HG03045 (cell line): ENCODE measurements around the gene TMEM8B.

Experiments
- ATAC-seq: cut with Tn5 transposase; IDR thresholded peaks from one replicate; pipeline ENCODE4 v1.9.1; 2021; ENCODE audit warnings: mild to moderate bottlenecking, moderate library complexity; ENCODE audit not compliant: unreplicated experiment

Gene TMEM8B

GRCh38 chr9:35829084-35829763, at the start of gene TMEM8B:
TSS of gene TMEM8B (plus strand) at chr9:35829228. CDS start at chr9:35829448, 220 bp downstream.
- ATAC-seq: peak; percentile 83

GRCh38 chr9:35781066-35781465, 48.0 kb upstream of the TMEM8B start:
- no peak for ATAC-seq

DNA sequence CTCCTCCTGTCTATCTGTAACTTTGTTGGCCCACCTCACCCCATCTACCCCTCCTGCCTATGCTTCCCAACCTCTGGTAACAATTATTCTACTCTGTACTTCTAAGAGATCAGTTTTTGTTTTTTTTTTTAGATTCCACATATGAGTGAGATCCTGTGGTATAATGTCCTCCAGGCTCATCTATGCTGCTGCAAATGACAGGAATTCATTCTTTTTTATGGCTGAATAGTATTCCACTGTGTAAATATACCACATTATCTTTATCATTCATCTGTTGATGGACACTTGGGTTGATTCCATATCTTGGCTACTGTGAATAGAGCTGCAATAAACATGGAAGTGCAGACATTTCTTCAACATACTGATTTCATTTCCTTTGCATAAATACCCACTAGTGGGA, 45.6 kb upstream of the TMEM8B start:
- no peak for ATAC-seq

DNA sequence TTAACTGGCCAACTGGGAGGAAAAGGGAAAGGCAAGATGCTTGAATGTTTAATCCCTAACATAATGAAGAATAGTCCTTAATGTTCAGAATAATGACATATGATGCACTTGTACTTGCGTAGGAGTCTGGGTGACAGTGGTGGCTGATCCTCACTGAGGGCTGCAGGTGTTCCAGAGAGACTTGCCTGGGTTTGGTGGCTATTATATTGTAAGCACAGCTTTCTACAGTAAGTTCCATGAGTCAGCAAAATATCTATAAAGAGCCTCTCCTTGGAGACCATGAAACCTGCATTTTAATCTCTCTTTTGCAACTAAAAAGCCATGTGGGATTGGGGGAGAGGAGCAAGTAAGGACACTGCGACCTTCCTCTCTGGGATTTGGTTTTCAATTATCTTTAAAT, 39.5 kb upstream of the TMEM8B start:
- no peak for ATAC-seq

DNA sequence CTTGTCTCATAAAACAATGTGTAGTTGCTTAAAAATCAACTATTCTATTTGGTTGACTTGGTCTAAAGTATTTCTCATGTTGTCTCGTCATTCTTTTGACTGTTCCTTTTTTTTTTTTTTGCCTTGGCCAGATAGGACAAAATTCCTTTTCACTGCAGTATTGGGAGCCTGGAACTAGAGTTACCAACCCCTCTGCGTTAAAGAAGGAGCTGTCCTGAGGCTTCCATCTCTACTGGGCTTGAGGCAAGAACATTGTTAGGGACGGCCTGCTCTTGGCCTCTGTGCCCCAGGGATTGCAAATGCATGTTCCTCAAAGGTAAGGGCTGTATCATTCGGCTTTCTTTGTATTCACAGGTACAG, 39.0 kb upstream of the TMEM8B start:
- no peak for ATAC-seq

- no peak for ATAC-seq
These were observed 38.4 kb upstream of the TMEM8B start for GRCh38 chr9:35790385-35791296.

GRCh38 chr9:35791297-35791921, 37.6 kb upstream of the TMEM8B start, which contains the start of gene NPR2:
TSS of gene NPR2 (plus strand) at chr9:35791591. CDS start at chr9:35792409, 818 bp downstream.
- ATAC-seq: no peak

GRCh38 chr9:35792024-35792813, 36.8 kb upstream of the TMEM8B start:
- no peak for ATAC-seq

- ATAC-seq: no peak
These were observed 36.2 kb upstream of the TMEM8B start for GRCh38 chr9:35792826-35793225.

DNA sequence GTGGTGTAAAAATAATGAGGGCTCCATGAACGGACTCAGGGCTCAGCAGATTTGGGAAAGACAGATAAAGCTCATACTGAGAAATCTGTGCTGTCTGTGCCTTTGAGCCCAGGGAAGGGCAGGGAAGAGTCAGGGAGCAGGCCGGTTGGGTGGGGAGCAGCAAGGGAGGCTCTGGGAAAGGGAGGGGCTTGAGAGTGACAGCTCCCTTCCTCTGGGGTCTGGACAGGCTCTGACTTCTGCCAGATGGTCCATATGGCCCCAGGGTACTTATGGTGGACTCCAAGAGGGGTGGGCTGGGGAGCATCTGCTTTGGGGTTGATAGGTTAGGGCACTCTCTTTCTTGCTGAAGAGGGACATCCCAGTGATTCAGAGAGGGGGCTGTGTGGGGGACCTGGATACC, 35.6 kb upstream of the TMEM8B start:
- no peak for ATAC-seq

GRCh38 chr9:35795695-35796094, 33.3 kb upstream of the TMEM8B start:
- ATAC-seq: no peak

DNA sequence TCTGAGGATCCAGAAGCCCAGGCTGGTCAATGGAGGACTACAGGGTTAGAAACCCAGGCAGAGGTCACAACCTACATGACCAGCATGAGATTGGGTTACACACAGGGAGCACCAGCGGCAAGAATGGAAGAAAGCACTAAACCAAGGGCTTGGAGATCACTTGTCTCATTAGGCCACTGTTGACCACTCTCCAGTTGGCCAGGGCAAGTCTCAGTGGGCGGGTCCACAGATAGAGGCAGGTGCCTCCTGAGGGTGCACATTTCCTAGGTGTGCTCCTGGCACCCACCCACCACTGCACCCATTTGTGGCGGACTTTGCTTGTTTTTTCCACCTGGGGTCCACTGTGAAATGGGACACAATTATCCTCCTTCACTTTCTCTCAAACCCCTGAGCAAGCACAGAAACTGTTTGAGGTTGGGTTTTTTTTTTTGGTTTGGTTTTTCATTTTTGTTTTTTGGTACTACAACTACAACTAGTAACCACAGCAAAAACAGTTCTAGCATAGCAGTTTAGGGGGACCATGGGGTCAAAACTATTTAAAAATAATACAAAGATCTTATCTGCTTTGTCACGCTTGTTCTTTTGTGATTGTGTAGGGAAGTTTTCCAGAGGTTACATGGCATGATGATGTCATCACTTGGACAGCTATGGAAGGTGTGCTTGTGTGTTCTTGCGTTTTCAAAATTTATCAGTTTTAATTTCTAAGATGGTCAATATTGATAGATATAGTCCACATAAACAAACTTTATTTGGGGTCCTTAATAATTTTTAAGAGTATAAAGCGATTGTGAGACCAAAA, 31.5 kb upstream of the TMEM8B start:
- no peak for ATAC-seq

- ATAC-seq: no peak
These were observed 30.2 kb upstream of the TMEM8B start for GRCh38 chr9:35798658-35799374.

- no peak for ATAC-seq
These were observed 28.5 kb upstream of the TMEM8B start for GRCh38 chr9:35800530-35800929.

DNA sequence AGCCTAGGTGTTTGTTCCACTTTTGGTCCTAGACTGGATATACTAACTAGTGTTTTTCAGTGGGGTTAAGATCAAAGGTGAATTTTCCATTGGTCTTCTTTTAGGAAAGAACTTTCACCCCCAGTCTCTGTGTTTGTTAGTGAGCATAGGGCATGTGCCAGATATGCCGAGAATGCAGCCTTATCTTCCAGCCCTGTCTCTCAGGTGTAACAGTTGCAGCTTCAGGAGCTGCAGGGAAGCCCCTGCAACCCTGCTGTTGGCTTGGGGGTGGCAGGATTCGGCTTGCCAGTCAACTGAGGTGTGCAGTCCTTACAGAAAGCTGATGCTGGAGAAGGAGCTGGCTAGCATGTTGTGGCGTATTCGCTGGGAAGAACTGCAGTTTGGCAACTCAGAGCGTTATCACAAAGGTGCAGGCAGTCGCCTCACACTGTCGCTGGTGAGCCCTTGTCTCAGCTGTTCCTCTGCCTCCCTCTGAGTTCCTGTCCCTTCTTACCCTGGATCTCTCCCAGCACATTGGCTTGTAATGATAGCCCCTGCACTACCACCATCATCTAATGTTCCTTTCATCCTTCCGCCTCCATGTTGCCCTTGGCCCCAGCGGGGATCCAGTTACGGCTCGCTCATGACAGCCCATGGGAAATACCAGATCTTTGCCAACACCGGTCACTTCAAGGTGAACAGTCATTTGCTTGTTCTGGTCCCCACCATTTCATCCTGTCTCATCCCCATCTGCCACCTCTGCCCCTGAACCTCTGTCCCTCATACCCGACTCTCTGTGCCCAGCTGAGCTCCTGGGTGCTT, 27.5 kb upstream of the TMEM8B start:
- no peak for ATAC-seq

DNA sequence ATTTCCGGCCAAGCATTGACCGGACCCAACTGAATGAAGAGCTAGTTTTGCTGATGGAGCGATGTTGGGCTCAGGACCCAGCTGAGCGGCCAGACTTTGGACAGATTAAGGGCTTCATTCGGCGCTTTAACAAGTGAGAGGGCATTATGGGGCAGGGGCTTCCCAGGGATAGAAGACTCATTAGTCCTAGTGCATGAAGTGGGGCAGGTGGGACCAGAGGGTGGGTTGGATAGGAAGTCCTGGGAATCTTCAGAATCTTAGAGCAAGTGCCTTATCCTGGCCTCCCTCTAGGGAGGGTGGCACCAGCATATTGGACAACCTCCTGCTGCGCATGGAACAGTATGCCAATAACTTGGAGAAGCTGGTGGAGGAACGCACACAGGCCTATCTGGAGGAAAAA, 22.9 kb upstream of the TMEM8B start:
- ATAC-seq: no peak

DNA sequence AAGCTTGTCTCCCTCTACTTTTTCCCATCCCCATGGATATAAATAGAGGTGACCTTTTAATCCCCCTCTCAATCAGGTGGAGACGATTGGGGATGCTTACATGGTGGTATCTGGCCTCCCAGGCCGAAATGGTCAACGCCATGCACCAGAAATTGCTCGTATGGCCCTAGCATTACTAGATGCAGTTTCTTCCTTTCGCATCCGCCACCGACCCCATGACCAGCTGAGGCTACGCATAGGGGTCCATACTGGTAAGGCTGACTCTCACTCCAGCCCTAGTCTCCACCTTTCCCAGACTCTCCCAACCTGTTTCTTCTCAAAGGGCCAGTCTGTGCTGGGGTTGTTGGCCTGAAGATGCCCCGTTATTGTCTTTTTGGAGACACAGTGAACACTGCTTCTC, 20.6 kb upstream of the TMEM8B start:
- ATAC-seq: no peak

GRCh38 chr9:35810122-35810521, 18.9 kb upstream of the TMEM8B start:
- no peak for ATAC-seq
